Left ventricle myocardium inferior (tissue), 1 donor: Measurements from ENCODE around the gene FAM229A. TPM values are rescaled to one million over a fixed set of nuclear protein-coding genes. Genes with fewer than 3 reads are reported as not detected.

Experiments used
- DNase-seq: peaks from one replicate; pipeline ENCODE4 v3.0.0-alpha.2; 2020
- H3K27ac ChIP-seq: fragments of 200-600 bp; replicated peaks from 2 replicates; pipeline ENCODE4 v1.8.0; 2021
- H3K27me3 ChIP-seq: fragments of 200-600 bp; 2 replicates; pipeline ENCODE4 v1.8.0; 2021; ENCODE audit warnings: low read depth
- H3K36me3 ChIP-seq: fragments of 200-600 bp; 2 replicates; pipeline ENCODE4 v1.8.0; 2021
- H3K4me1 ChIP-seq: fragments of 200-600 bp; 2 replicates; pipeline ENCODE4 v1.8.0; 2021
- H3K4me3 ChIP-seq: fragments of 200-600 bp; 2 replicates; pipeline ENCODE4 v1.8.0; 2021; ENCODE audit warnings: mild to moderate bottlenecking, moderate library complexity
- H3K9me3 ChIP-seq: fragments of 200-600 bp; replicated peaks from 2 replicates; pipeline ENCODE4 v1.8.0; 2021
- CTCF ChIP-seq: fragments of 200-600 bp; IDR thresholded peaks from 2 replicates; pipeline ENCODE4 v1.8.0; 2021; ENCODE audit warnings: antibody characterized with exemption, mild to moderate bottlenecking, borderline replicate concordance
- intact Hi-C: fragments of 100-400 bp; cut with micrococcal nuclease; formaldehyde crosslinking; loops from one replicate; pipeline ENCODE4 v1.11.0; 2022
- long read RNA-seq: library from polyadenylated mRNA; unstranded; transcript quantifications from one replicate; pipeline ENCODE4 v2.0.0, GENCODE V29; 2021
- total RNA-seq: library from RNA; stranded (reverse); fragmentation: NEBNext Ultra II Directional; extraction: Animal tissue kit (Norgen Biotek cat#: 25700); gene quantifications from one replicate; pipeline ENCODE4 v1.2.1, GENCODE V29; 2021
- donor health status: DM: no; HTN: yes; CAD: no; lungs with severe emphysema.

The FAM229A gene
- total RNA-seq = 2.1 TPM
- long read RNA-seq, partial matches to known transcripts = 0 of 1 reads
- long read RNA-seq, other reads (novel, unspliced or antisense) = 0 of 1 reads

DNA sequence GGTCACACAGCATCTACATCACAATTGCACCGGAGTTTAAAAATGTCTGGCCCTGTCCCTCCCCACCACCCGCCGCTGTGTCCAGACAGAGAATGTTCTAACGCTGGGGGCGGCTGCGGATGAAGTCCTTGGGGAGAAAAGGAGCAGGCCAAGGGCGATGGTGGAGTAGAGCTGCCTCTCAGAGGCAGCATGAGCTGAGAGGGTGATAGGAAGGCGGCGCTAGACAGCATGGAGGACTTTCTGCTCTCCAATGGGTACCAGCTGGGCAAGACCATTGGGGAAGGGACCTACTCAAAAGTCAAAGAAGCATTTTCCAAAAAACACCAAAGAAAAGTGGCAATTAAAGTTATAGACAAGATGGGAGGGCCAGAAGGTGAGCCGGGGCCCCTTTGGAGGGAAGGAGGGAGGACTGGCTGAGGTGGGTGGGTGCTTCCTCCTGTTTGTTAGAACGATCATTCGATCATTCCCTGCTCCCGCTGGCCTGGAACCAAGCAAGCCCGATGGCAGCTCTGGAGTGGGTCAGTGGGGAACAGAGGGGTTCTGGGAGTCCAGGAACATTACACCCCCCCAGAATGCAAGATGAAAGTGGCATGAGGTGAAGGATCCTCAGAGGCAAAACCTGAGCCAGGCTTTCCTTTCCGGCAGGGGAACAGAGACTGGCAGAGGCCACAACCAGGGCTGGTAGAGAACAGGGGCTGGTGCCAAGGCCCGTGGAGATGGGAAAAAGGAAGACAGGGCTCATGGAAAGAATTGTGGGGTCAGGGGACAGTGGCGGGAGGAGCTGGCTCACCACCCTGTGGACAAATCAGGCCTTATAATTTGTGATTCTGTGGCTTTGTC is at the start of gene FAM229A, which contains the start of gene TSSK3:
TSS of gene FAM229A (minus strand) at position 12 of the 840 bp plus-strand sequence. CDS start 394 bp downstream, outside the sequence.
TSS of gene TSSK3 (plus strand) at position 66 of the 840 bp plus-strand sequence. CDS start at position 229, 163 bp downstream.
- no peaks in the 10 kb centered on the region for H3K9me3 ChIP-seq
- peak; percentile 25 for DNase-seq
- H3K27me3 ChIP-seq = no peaks in the 10 kb centered on the region
- H3K4me1 ChIP-seq = peaks cover 20% of the 10 kb centered on the region
- H3K27ac ChIP-seq = peak within 1 kb of the TSS; percentile 53
- TF ChIP-seq CTCF = no peak
- peaks cover 42% of the 10 kb centered on the region for H3K36me3 ChIP-seq
- intact Hi-C loops = no loop called here
- H3K4me3 ChIP-seq = peak within 1 kb of the TSS; percentile 66

DNA sequence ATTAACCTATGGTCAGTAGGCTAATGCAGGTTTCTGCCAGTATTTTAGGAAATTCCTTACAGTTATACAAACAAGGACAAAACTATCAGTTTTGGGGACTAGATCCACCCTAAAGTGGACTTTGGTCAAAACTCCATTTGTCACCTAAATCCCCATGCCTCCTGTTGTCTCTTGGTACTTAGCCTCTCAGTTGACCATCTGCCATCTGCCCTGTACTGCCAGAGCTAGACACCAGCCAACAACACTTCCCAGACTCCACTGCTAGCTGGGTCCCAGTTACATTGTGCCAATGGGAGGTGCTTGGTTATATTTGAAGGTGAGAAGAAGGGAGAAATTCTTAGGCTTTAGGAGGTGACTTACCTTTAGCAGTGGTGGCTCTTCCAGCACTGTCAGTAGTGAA is 49.0 kb upstream of the FAM229A start:
- H3K27ac ChIP-seq = no peak overlapping the region
- H3K9me3 ChIP-seq = peaks cover 9% of the 10 kb centered on the region
- no peaks in the 10 kb centered on the region for H3K36me3 ChIP-seq
- H3K4me1 ChIP-seq = no peaks in the 10 kb centered on the region
- no peak for DNase-seq
- no peak for TF ChIP-seq CTCF
- intact Hi-C loops = no loop called here
- no peak overlapping the region for H3K4me3 ChIP-seq
- no peaks in the 10 kb centered on the region for H3K27me3 ChIP-seq

DNA sequence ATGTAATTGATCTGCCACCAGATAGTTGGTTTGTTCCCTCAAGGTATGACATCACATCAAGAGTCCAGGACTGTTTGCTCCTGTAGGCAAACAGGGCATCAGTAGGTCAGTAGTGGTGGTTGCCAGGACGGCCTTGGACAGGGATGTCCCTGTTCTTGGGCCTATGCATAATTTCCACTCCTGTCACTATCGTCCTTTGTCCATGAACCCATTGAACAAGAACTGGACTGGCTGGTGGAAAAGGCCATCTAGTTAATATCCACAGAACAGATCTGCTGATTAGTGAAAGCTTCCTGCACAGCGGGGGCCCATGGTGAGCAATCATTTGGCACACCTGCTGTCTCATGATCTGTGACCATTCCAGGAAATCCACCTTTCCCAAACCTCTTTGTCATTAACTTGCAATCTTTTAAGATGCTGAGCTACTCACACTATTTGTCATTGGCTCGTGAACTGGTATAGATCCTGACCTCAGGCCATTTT is 44.4 kb upstream of the FAM229A start:
- Histone ChIP-seq H3K4me1 (no peaks in the 10 kb centered on the region), H3K4me3 (no peak overlapping the region), H3K9me3 (no peaks in the 10 kb centered on the region), H3K36me3 (no peaks in the 10 kb centered on the region), H3K27ac (no peak overlapping the region), H3K27me3 (no peaks in the 10 kb centered on the region)
- TF ChIP-seq CTCF = no peak
- intact Hi-C loops = no loop called here
- DNase-seq = no peak

DNA sequence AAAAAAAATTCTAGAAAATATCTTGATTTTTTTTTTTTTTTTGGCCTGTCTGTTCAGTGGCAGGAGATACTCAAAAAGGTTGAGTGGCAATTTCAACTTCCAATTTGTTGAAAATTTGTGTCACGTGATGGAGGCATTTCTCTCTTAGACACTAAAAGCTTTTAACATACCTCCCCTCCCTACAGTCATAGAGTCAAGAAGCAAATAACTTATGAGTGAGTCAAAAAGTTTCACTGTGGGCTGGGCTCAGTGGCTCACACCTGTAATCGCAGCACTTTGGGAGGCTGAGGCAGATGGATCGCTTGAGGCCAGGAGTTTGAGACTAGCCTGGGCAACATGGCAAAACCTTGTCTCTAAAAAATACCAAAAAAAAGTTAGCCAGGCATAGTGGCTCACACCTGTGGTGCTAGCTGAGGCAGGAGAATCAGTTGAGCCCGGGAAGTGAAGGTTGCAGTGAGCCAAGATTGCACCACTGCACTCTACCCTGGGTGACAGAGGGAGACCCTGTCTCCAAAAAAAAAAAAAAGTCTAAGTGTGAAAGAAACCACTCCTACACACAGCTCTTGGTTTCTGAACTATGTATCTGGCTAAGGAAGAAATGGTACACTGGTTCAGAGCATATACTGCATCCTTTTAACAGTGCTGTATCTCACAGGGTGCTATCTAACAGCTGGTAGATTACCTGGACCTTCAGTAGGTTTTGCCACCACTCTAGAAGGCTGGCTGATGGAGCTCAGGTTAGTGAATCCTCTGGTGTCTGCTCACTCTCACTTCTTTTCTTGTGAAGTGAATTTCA is 43.6 kb upstream of the FAM229A start:
- intact Hi-C loops = no loop called here
- Histone ChIP-seq H3K36me3 (no peaks in the 10 kb centered on the region), H3K27me3 (no peaks in the 10 kb centered on the region), H3K4me1 (peaks cover 5% of the 10 kb centered on the region), H3K4me3 (no peak overlapping the region), H3K9me3 (no peaks in the 10 kb centered on the region), H3K27ac (no peak overlapping the region)
- TF ChIP-seq CTCF = no peak
- no peak for DNase-seq

- no peak for TF ChIP-seq CTCF
- no peaks in the 10 kb centered on the region for H3K36me3 ChIP-seq
- H3K9me3 ChIP-seq = no peaks in the 10 kb centered on the region
- H3K27me3 ChIP-seq = no peaks in the 10 kb centered on the region
- intact Hi-C loops = no loop called here
- H3K4me1 ChIP-seq = peaks cover 5% of the 10 kb centered on the region
- no peak overlapping the region for H3K27ac ChIP-seq
- no peak for DNase-seq
- no peak overlapping the region for H3K4me3 ChIP-seq
These were observed 42.7 kb upstream of the FAM229A start for GRCh38 chr1:32404946-32405345.
